H4 (cell line): ENCODE measurements around the gene GREB1. TPM values are rescaled to one million over a fixed set of nuclear protein-coding genes. Genes with fewer than 3 reads are reported as not detected.
A peak's percentile ranks its signal among the peaks of the same experiment; 100 is the strongest.

Experiments
- DNase-seq: peaks from one replicate; pipeline ENCODE4 v3.0.0-alpha.2; 2015; ENCODE audit warnings: low spot score
- total RNA-seq: library from RNA; depleted of rRNA; stranded (reverse); fragments of >200 nt; shearing (Covaris generic); gene quantifications from 2 replicates; pipeline ENCODE4 v1.2.3, GENCODE V29; 2014

Gene GREB1
- total RNA-seq, 1 experiment from 2014 or later: 6.6 TPM

DNA sequence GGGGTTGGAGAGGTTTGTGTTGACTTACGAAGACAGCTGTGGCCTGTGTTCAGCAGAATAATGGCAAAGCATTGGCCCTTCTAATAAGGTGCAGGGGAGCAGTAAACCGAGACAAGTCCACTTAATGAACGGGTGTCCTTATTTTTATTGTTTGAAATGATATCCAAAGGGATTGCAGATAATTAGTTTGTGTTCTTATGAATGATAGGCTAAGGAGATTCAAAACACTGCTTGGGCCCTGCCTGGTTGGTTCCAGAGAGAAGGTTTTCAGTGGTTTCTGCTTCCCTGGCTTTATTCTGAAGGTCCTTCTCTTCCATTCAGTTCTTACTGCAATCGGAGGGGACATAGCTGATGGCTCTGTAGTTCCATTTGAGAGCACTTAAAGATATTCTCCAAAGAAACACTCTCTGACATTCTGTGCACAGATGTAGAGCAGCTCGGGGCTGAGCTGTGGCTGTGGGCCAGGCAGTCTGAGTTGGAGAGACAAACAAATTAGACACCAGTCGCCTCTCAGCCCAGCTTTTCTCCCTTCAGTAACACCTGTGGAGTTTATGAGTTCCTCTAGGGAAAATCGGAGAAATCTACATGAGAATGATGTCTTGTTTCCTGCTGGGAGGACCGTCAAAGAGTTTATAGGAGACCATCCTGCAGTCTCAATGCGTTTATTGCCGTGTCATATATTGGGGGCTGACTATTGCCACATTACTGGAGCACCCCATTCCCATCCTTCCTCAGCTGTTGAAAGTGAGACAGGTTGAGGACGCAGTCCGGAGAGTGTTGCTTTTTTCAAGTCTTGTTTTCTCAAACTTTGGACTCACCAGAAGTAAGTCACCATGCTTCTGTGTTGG lies 6.5 kb downstream of the GREB1 start:
- DNase-seq: no peak

DNA sequence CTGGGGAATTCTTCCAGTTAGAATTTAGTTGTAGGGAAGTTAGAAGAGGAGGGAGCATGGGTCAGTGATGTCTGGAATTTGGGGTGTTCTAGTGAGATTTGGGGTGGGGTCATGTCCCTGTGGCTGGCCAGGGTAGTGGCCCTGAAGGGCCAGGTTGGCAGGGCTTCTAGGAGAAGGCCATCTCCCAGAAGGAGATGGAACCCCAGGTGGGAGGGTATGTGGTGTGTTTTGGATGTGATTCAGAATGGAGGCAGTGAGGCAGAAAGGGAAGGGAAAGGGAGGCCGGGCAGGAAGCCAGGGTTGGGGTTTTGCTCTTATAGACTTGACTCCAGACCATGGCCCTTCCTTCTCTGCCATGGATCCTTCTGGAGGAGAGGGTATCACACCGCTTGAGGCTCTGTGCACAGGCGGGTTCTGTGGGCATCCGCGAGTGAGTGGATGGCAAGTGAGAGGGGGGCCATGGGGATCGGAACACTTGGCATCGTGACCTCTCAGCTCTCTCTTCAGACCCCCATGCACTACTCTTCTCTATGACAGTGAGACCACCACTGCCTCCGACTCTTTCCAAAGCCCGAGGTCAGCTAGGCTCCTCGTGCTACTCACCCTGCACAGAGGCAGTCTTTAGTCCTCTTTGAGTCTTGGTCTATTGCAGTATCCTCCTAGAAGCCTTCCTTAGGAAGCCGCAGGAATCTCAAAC lies 7.3 kb downstream of the GREB1 start:
- no peak for DNase-seq

DNA sequence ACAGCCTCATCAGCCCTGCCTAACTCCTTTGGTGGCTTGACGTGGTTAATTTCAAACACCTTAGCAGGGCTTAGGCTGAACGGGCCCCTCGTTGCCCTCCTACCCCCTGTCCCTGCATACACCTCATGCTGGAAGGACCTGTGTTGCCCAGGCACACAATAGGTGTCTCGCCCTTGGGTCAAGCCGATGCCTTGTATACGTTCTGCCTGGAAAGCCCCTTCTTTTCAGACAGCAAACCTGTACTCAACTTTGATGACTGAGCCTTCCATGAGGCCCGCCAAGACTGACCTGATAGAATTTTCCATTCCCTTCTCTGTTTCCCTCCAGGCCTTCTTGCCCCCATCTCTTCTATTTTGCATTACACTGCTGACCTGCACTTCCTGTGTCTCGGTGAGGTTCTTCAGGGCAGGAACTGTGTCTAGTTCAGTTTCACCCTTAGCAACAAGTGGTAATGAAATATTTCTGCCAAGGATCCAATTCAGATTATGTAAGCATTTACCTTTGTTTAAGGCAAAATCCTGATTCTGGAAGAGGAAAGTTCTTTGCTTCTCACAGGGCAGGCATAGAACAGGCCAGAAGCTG lies 7.9 kb downstream of the GREB1 start:
- no peak for DNase-seq

DNA sequence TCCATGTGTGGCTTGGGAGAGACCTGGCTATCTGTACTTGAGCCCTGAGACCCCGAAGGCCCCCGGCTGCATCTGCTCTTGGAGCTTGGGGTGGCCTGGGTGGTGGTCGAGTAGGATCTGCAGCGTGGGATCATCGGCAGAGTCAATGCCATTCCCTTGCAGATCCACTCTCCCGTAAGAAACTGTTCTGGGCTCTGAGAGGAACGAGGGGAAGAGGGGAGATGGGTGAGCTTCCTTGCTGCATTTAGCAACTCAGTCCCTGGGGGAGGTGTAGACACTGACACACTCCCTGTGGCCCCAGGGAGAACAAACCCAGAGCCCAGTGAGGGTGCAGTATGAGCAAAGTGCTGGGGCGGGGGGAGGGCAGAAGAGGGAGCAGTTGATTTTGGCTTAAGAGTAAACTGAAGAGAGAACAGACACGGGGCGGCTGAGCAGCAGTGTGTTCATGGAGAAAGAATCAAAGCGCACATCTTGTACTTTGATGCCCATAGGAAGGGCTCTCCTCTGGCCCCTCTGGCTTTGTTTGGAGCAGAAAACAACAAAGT lies 8.5 kb downstream of the GREB1 start:
- DNase-seq: no peak

DNA sequence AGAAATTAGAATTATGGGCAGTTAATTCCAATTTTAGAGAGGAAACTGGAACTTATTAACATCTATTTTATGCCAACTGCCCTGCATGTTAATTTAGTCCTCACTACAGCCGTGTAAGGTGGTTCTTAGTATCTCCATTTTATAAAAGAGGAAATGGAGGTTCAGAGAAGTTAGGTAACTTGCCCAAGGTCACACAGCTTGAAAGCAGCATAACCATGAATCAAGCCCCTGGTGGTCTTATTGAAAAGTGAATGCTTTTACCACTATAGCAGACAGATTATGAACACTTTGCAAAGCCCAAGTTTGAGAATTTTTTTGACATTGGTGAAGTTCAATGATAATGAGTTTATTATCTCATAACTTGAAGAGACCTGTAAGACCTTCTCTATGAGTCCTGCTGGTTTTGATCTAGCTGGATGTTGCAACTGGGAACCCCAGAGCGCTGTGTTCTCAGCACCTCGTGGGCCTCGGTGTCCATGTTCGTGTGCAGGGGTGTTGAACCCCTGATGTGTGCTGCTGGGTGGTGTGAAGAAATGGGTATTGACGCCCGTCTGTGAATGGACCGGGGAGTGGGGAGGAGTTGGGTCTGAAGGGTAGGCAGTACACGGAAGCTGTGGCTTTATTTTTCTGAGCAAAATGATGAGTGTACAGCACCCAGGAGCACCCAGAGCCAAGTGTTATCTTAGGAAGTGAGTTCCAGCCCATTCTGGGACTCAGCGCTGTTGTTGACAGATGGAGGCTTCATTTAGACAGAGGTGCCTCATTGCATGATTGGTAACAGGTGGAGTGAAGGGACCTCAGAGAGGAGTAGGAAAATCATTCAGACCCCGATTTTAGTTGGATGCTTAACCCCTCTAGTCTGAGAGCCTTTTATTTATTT lies 9.7 kb downstream of the GREB1 start:
- no peak for DNase-seq

DNA sequence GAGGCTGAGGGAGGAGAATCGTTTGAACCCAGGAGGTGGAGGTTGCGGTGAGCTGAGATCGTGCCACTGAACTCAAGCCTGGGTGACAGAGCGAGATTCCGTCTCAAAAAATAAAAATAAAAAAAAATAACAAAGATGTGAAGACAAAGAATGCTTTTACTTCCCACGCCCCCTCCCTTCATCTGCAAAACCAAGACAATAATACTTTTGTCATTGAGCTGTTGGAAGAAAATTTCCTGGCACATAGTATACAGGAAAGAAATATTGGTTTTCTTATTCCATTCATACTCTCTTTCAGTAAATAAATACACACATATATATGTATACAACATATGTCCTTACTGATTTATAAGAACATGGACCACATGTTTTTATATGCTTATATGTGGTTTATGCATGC lies 12.2 kb downstream of the GREB1 start:
- DNase-seq: no peak

DNA sequence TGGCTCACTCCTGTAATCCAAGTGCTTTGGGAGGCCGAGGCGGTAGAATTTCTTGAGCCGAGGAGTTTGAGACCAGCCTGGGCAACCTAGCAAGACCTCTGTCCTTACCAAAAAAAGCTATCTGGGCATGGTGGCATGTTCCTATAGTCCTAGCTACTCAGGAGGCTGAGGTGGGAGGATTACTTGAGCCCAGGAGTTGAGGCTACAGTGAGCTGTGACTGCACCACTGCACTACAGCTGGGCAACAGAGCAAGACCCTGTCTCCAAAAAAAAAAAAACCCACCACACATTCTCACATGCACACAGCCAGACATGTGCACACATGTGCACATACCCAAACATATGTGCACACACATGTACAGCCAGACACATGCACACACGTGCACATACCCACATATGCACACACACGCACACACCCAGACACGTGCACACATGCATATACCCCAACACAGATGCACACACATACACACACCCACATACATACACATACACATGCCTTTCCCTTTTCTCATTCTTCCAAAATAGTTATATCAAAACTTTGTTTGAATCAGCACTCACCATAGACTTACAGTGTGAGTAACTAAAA lies 14.2 kb downstream of the GREB1 start:
- DNase-seq: no peak

DNA sequence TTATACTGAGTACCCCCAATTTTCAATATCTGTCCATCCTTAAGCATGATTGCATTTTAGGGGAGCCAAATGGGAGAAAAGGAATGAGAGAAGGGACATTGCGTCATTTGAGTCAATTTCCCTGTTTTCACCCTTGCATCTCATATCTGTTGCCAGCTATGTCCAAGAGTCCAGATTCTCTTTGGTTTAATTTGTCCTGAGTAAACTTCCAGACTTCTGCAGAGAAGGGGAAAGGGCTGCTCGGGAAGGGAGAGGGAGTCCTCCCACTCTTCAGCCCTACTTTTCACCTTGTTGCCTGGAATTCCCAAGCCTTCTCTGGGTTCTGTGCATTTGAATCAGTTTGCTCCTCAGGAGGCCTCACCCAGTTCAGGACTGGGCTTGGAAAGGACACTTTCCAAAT lies 16.5 kb downstream of the GREB1 start:
- no peak for DNase-seq

DNA sequence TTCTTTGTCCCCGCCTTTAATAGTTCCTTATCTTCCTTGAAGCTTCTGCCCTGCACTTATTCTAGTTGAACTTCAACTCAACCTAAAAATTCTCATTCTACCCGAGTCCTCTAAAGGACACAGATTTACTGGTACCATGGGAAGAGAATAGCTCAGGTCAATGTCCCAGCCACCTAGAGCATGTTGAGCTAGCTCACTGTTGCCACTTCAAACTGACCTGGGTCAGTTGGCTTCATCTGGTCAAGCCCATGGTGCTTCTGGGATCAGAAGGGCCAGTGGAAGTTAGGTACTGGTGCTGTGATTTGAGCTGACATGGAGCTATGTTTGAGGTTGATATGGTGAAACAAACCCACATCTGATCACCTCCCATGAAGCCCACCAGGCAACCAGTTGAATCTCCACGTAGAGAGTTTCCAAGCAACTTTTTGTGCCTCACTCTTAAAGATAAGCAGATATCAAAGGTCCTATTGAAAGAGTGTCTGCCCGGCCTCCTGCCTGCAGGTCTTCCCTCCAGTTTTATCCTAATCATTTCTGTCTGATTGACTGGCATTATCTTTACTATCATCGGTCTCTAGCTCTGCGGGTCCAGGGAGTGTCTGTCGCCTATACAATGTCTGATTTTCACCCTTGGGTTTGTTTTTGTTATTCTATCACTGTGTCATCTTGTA lies 17.2 kb downstream of the GREB1 start:
- no peak for DNase-seq

DNA sequence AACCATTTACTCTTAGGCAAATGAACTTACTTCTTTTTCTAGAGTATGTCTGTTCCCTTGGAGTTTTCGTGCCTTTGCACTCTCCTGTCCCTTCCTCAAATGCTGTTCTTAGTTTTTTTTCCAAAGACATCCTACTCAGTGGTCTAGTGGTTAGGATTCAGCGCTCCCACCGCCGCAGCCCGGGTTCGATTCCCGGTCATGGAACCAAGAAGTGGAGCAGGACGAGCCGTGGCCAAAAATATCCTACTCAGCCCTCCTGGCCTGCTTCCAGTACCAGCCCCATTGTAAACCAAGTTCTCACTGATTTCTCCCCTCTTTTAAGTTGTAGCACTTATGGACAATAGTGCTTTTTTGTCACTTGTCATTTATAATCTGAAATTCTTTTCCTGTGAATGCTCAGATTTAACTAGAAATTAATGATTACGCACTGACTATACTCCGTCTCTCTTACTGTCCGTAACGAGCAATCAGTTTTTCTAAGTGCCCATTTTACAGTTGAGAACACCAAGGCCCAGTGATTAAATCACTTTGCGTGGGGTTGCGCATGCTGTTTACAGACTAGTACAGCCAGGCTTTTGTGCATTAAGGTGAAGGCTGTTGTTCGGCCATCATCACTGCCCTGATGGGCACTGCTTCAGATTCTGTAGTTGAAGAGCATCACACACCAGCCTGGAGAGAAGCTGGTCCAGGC lies 17.9 kb downstream of the GREB1 start:
- DNase-seq: no peak

DNA sequence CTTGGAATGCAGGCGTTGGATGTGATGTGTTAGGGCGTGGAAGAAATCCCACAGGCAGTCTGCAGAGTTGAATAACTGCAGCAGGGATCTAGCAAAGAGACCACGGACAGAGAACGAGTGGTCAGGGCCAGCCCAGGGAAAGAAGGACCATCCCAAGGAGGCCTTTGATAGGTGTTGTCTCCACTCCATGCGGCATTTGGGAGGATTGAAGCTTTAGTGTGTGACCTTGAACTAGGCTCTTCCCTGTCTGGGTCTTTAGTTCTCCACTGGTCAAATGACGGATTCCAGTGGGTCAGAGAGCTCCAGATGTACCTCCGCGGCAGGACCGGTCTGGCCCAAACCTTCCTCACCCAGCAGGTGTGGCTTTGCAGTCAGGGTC lies 18.4 kb downstream of the GREB1 start:
- DNase-seq: no peak

DNA sequence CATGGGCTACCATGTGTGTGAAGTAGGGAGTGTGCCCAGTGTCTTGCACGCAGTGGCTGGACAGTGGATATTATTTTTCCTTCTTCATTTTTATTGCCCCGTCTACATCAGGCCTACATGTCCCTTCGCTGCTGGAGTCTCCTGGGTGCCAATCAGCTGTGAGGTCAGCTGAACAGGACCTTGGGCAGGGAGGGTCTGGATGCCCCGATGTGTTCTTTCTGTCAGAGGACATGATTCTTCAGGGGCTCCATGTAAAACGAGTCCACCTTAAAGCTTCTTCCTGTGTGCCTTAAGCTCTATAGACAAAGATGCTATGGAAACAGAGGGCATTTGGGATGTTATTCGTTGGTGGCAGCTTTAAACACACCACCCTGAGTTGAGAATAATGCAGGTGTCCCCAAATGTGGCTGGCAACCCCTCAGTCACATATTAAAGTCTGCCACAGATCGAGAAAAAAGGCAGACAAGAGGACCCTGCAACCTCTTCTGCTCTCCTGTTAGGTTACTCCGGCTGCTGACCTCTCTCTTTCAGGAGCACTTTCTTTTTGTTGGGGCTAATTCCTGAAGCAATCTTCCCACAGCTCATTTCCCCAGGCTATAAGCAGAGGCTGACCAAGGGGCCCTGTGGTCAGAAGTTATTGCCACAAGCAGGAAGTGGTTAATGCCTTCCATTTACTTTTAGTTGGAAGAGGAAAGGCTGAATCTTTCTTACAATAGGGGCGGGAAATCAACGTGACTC lies 20.0 kb downstream of the GREB1 start:
- peak; percentile 78 for DNase-seq

DNA sequence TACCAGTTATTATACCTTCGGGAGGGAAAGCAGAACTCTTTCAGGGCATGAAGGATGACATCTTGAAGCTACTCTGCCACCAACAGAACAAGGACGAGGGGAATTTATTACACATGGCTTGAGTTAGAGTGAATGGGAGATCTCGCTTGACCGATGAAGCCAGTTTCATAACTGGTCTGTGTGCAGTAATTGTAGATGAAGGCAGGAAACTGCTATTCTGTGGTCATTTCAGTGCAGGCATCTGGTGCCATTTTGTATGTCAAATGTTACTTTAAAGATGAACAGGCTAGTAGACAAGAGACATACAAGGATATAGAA lies 20.5 kb downstream of the GREB1 start:
- no peak for DNase-seq

DNA sequence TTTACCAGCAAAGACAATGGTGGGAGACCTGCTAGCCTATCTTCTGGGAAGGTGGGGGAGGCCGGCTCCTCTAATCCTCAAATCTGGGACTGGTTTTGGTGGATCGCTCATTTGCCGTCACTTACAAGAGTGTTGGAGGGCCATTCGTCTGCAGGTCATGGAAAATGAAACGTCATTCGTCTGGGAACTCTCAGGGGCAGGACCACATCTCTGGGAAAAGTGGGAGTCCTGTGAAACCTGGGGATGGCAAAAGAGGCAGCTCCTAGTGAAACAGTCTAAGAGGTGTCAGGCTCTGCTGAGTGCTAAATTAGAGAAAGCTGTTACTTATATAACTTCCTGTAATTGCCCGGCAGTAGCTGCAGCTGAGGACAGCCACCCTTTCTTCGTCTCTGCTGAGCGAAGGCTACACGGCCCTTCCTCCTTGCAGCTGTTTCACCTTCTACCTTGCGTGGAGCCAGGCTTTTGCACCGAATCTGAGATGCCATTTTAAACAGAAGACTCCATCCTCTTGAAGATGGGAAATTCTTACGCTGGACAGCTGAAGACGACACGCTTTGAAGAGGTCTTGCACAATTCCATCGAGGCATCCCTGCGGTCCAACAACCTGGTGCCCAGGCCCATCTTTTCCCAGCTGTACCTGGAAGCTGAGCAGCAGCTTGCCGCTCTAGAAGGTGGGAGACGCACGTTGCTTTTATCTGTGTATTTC lies 22.4 kb downstream of the GREB1 start:
- DNase-seq: no peak

DNA sequence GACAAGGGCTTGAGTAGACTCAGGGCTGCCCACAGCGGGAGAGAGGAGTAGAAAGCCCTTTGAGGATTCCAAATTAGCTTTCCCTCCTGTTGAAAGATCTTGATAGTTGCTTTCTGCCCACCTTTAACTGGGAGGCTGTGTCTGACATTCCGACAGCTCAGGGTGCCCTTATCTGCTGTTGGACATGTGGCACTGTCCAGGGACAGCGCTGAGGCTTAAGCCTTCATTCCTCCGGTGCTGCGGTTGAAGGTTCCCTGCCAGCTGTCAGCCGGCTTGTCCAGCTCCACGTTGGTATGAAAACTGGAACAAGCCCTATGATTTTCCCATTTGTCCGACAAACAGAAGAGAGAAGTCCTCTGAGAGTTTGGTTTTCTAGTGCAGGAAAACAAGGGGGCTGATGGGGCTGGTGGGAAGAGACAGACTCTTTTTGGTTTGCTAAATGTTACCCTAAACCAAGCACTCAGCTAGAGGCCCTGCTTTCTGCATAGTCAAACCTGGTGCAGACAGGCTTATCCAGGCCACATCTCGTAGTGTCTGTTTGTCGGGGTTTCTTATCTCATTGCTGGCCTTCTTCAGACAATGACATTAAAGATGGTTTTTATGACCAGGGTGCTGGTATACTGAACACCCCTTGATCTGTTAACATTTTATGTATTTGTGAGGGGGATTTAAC lies 24.5 kb downstream of the GREB1 start:
- no peak for DNase-seq

DNA sequence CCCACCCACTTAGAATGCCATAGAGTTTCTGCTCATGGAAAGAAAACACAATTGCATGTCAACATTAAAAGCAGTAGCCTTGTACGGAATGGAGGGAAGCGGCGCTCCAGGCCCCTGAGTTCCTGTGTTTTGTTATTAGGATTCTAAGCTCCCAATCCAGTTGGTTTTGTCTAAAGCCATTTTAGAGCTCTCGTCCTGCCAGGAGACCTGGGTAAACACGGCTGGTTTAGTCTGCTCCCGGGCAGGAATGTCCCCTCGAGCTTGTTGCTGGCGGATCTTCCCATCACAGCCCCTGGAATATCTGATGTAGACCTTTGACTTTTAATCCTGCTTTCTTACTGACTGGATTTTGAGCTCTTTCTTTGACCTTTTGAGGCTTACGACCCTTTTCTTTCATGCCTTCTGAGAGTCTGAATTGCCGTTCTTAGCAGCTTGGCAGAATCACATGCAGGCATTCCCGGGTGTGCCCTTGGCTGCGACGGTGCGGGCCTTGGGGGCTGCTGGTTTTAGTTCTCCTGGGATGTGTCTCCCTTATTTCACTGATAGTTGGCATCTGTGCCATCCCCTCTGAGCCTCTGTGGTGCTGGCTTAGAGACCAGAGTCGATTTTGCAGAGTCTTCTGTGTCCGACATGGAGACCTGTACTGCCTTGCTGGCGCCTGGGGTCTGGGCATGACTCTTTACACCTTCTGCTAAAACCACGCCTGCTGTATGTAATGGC lies 25.4 kb downstream of the GREB1 start:
- DNase-seq: no peak

DNA sequence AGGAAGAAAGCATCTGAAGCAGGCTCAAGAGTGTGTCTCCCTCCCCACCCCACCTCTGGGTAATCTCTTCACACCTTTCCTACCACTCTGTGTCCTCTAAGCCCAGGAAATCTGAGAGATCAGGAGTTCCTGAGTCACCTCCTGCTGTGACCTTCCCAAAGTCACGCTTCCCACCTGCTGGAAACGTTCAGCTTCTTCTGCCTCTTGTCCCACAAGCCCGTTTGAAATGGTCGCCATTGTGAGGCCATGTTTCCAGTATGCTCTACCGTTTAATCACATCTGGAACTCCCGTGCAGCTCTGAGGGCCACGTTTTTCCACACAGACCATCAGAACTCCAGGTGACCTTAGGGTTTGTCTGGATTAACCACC lies 25.9 kb downstream of the GREB1 start:
- no peak for DNase-seq

DNA sequence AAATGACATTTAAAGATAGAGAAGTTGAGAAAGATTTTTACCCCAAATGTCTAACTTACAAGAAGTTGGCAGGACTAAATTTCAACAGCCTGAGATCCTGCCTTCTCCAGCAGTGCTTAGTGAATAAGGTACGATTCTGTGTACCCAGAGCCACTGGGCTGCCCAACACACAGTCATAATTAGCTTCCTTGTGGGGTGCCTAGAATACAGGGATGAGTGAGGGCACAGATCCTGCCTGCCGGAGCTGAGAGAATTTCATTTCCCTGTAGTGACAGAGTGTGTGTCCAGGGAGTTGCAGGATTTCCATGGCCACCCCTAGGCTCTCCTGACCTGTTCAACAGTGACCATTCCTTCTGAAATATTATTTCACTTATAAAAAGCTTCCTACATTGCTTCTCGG lies 27.0 kb downstream of the GREB1 start:
- no peak for DNase-seq
